Measurements from ENCODE around the gene PLEKHM3. TPM values are rescaled to one million over a fixed set of nuclear protein-coding genes. Genes with fewer than 3 reads are reported as not detected.

The PLEKHM3 gene
- total RNA-seq, 1 donor from 2014 or later: 12.1 TPM

- TF ChIP-seq, protein P1, sequence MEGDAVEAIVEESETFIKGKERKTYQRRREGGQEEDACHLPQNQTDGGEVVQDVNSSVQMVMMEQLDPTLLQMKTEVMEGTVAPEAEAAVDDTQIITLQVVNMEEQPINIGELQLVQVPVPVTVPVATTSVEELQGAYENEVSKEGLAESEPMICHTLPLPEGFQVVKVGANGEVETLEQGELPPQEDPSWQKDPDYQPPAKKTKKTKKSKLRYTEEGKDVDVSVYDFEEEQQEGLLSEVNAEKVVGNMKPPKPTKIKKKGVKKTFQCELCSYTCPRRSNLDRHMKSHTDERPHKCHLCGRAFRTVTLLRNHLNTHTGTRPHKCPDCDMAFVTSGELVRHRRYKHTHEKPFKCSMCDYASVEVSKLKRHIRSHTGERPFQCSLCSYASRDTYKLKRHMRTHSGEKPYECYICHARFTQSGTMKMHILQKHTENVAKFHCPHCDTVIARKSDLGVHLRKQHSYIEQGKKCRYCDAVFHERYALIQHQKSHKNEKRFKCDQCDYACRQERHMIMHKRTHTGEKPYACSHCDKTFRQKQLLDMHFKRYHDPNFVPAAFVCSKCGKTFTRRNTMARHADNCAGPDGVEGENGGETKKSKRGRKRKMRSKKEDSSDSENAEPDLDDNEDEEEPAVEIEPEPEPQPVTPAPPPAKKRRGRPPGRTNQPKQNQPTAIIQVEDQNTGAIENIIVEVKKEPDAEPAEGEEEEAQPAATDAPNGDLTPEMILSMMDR (conservative IDR thresholded peaks at IDR 0.05): no peak
- Mint-ChIP-seq H3K4me1 (ENCODE audit: unreplicated experiment) (peaks cover 7% of the 10 kb centered on the region), H3K27ac (no peak overlapping the region), H3K9me3 (no peaks in the 10 kb centered on the region), H3K36me3 (no peaks in the 10 kb centered on the region), H3K4me3 (no peak overlapping the region), H3K27me3 (no peaks in the 10 kb centered on the region)
- no peak for DNase-seq (ENCODE audit: extremely low spot score, unreplicated experiment)
Observed at GRCh38 chr2:207871506-207871905, 153.8 kb downstream of the PLEKHM3 start.

DNA sequence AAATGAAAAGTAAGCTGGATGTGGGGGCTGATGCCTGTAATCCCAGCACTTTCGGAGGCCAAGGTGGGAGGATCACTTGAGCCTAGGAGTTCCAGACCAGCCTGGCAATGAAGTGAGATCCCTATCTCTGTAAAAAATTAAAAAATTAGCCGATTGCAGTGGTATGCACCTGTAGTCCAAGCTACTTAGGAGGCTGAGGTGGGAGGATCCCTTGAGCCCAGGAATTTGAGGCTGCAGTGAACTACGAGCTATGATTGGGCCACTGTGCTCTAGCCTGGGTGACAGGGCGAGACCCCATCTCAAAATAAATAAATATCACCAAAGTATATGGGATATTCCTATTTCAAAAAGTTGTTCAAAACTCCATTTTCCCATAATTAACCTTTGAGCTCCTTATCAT, 154.5 kb downstream of the PLEKHM3 start:
- Mint-ChIP-seq H3K4me3 (no peak overlapping the region), H3K4me1 (ENCODE audit: unreplicated experiment) (peaks cover 7% of the 10 kb centered on the region), H3K36me3 (no peaks in the 10 kb centered on the region), H3K27me3 (no peaks in the 10 kb centered on the region), H3K9me3 (no peaks in the 10 kb centered on the region), H3K27ac (no peak overlapping the region)
- no peak for DNase-seq (ENCODE audit: extremely low spot score, unreplicated experiment)
- TF ChIP-seq, protein P1 (conservative IDR thresholded peaks at IDR 0.05): no peak

GRCh38 chr2:207869784-207870778, 155.2 kb downstream of the PLEKHM3 start:
- Mint-ChIP-seq H3K27ac (no peak overlapping the region), H3K4me1 (ENCODE audit: unreplicated experiment) (peaks cover 7% of the 10 kb centered on the region), H3K27me3 (no peaks in the 10 kb centered on the region), H3K36me3 (no peaks in the 10 kb centered on the region), H3K4me3 (no peak overlapping the region), H3K9me3 (no peaks in the 10 kb centered on the region)
- TF ChIP-seq, protein P1 (conservative IDR thresholded peaks at IDR 0.05): no peak
- no peak for DNase-seq (ENCODE audit: extremely low spot score, unreplicated experiment)

DNA sequence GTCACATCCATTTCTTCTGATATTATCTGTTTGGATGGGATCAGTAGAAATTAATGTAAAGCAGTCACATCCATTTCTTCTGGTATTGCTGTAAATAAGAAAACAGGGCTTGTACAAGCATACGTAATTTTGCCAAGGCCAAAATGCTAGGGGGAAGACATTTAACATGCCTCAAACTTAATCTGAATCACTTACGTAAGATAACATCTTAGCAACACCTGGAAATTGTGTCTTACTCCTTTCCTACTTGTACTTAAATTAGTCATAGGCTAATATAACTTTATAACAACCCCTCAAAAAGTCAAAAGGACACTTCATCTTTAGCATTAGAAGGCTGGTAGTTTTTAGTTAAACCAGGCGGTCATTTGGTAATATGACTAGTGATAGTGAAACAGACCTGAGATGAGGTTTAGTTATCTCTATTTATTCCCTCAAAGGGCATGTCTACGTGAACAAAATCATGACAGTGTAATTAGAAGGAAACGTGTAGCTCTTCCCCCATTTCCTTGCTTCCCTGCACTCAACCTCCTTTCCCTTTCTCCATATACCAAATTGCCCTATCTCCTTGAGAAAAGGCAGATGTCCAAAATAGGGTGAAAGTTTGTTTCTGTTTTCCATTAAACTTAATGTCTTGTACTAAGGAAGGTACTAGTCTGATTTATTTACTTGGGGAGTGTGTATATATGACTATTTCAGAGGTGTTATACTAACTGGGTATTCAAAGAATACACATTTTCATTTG, 156.3 kb downstream of the PLEKHM3 start:
- Mint-ChIP-seq H3K4me3 (no peak overlapping the region), H3K27me3 (no peaks in the 10 kb centered on the region), H3K4me1 (ENCODE audit: unreplicated experiment) (peaks cover 7% of the 10 kb centered on the region), H3K9me3 (no peaks in the 10 kb centered on the region), H3K36me3 (no peaks in the 10 kb centered on the region), H3K27ac (no peak overlapping the region)
- DNase-seq (ENCODE audit: extremely low spot score, unreplicated experiment): no peak
- TF ChIP-seq, protein P1 (conservative IDR thresholded peaks at IDR 0.05): no peak

GRCh38 chr2:207867905-207868304, 157.4 kb downstream of the PLEKHM3 start:
- Mint-ChIP-seq H3K27ac (no peak overlapping the region), H3K4me3 (no peak overlapping the region), H3K4me1 (ENCODE audit: unreplicated experiment) (peaks cover 7% of the 10 kb centered on the region), H3K27me3 (no peaks in the 10 kb centered on the region), H3K36me3 (no peaks in the 10 kb centered on the region), H3K9me3 (no peaks in the 10 kb centered on the region)
- TF ChIP-seq, protein P1 (conservative IDR thresholded peaks at IDR 0.05): no peak
- DNase-seq (ENCODE audit: extremely low spot score, unreplicated experiment): no peak

All from type B pancreatic cell (in vitro differentiated cells).